ENCODE measurements around the gene TFAP2E. TPM values are rescaled to one million over a fixed set of nuclear protein-coding genes. Genes with fewer than 3 reads are reported as not detected.

Gene TFAP2E
- total RNA-seq, 2 donors from 2014 or later = 0.67 to 1.1 TPM

GRCh38 chr1:35619237-35620121 is 46.4 kb downstream of the TFAP2E start:
- DNase-seq = no peak
- no peaks in the 10 kb centered on the region for H3K4me1 ChIP-seq
- no peak overlapping the region for H3K27ac ChIP-seq
- no peaks in the 10 kb centered on the region for H3K36me3 ChIP-seq
- intact Hi-C loops (cut with DNase I) = no loop called here
- TF ChIP-seq, protein P1, sequence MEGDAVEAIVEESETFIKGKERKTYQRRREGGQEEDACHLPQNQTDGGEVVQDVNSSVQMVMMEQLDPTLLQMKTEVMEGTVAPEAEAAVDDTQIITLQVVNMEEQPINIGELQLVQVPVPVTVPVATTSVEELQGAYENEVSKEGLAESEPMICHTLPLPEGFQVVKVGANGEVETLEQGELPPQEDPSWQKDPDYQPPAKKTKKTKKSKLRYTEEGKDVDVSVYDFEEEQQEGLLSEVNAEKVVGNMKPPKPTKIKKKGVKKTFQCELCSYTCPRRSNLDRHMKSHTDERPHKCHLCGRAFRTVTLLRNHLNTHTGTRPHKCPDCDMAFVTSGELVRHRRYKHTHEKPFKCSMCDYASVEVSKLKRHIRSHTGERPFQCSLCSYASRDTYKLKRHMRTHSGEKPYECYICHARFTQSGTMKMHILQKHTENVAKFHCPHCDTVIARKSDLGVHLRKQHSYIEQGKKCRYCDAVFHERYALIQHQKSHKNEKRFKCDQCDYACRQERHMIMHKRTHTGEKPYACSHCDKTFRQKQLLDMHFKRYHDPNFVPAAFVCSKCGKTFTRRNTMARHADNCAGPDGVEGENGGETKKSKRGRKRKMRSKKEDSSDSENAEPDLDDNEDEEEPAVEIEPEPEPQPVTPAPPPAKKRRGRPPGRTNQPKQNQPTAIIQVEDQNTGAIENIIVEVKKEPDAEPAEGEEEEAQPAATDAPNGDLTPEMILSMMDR (IDR thresholded peaks at IDR 0.05) = no peak
- no peak overlapping the region for H3K4me3 ChIP-seq
- no peak overlapping the region for H3K9ac ChIP-seq (ENCODE audit: low read depth in 2 of 2, low read length in 2 of 2)
- no peaks in the 10 kb centered on the region for H3K27me3 ChIP-seq
- H3K9me3 ChIP-seq = no peaks in the 10 kb centered on the region

DNA sequence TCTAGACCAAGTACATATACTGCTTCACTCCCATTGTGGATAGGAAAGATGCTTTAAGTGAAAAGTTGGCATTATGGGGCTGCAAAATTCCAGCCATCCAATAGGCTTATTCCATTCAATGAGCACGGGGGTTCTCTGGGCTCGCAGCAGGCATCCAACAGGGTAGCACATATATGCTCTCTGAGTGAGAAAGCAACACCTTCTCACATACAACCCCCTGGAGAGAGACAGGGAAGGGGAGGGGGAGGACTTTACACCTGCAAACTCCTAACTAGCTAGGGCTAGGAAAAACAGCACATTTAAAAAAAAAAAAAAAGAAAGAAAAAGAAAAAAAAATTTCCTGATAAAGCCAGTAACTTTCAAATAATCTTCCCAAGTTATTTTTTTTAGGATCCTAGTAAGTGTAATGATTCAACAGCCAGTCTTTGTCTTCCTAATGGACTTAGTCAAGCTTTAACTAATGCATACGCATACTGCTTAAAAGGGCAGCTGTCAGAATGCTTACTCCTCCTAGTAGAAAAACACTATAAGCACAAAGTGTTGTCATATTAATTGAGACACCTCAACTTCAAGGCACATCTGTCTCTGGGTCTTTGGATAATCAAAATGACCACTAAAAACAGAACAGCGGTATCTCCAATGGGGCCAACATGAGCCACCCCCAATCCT is 49.5 kb downstream of the TFAP2E start:
- no peaks in the 10 kb centered on the region for H3K27me3 ChIP-seq

DNA sequence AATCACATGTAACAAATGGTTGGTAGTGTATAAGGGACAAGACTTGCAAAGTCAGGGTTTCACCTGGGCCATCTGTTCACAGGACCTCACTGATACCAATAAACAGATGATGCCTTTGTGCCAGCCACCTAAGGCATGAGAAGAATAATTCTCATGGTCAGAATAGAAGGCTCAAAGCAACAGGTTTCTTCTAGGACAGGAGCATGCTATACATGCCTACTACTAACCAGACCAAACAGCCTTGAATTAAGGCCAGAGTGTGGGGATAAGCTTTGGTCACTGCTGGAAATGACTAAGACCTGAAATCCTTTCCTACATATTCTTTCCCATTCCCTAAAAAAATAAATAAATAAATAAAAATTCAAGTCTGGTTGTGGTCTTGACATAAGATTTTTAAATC is 50.7 kb downstream of the TFAP2E start:
- H3K4me1 ChIP-seq = no peaks in the 10 kb centered on the region
- intact Hi-C loops (cut with DNase I) = no loop called here
- H3K27ac ChIP-seq = no peak overlapping the region
- no peaks in the 10 kb centered on the region for H3K9me3 ChIP-seq
- H3K27me3 ChIP-seq = no peaks in the 10 kb centered on the region
- H3K4me3 ChIP-seq = no peak overlapping the region
- no peak overlapping the region for H3K9ac ChIP-seq (ENCODE audit: low read depth in 2 of 2, low read length in 2 of 2)
- H3K36me3 ChIP-seq = no peaks in the 10 kb centered on the region
- DNase-seq = no peak
- TF ChIP-seq, protein P1 (IDR thresholded peaks at IDR 0.05) = no peak

More for the DNA sequence above, 49.5 kb downstream of the TFAP2E start:
- H3K36me3 ChIP-seq = no peaks in the 10 kb centered on the region
- no peak overlapping the region for H3K9ac ChIP-seq (ENCODE audit: low read depth in 2 of 2, low read length in 2 of 2)
- TF ChIP-seq, protein P1 (IDR thresholded peaks at IDR 0.05) = no peak
- no peak overlapping the region for H3K27ac ChIP-seq
- no peak for DNase-seq
- intact Hi-C loops (cut with DNase I) = no loop called here
- H3K9me3 ChIP-seq = no peaks in the 10 kb centered on the region
- no peaks in the 10 kb centered on the region for H3K4me1 ChIP-seq
- H3K4me3 ChIP-seq = no peak overlapping the region

DNA sequence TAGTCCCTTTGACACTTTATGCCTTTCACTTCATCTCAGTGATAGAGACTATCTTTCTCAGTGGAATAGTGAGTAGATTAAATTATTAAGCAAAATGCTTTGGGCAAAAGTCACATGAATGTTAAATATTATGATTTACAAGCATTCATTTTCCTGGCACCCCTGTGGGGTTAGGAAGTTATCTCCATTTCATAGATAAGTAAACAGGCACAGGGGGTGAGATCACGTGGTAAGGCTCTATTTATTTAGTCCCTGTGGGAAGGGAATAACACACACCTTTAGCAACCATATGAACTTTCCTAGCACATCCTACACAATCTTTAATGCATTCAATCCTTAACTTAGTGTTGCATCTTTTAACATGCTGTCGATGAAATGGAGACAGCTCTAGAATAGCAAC is 55.9 kb downstream of the TFAP2E start:
- TF ChIP-seq, protein P1 (IDR thresholded peaks at IDR 0.05) = no peak
- DNase-seq = no peak
- no peak overlapping the region for H3K27ac ChIP-seq
- H3K27me3 ChIP-seq = no peaks in the 10 kb centered on the region
- H3K4me1 ChIP-seq = no peaks in the 10 kb centered on the region
- H3K4me3 ChIP-seq = no peak overlapping the region
- H3K36me3 ChIP-seq = peaks cover 9% of the 10 kb centered on the region
- intact Hi-C loops (cut with DNase I) = no loop called here
- no peak overlapping the region for H3K9ac ChIP-seq (ENCODE audit: low read depth in 2 of 2, low read length in 2 of 2)
- H3K9me3 ChIP-seq = no peaks in the 10 kb centered on the region

- no peaks in the 10 kb centered on the region for H3K9me3 ChIP-seq
- H3K9ac ChIP-seq (ENCODE audit: low read depth in 2 of 2, low read length in 2 of 2) = no peak overlapping the region
- H3K36me3 ChIP-seq = peaks cover 16% of the 10 kb centered on the region
- no peak for DNase-seq
- intact Hi-C loops (cut with DNase I) = no loop called here
- H3K27ac ChIP-seq = no peak overlapping the region
- no peaks in the 10 kb centered on the region for H3K4me1 ChIP-seq
- H3K4me3 ChIP-seq = no peak overlapping the region
- H3K27me3 ChIP-seq = no peaks in the 10 kb centered on the region
- TF ChIP-seq, protein P1 (IDR thresholded peaks at IDR 0.05) = no peak
Measured at GRCh38 chr1:35631396-35631795, 58.3 kb downstream of the TFAP2E start.
